B cell (primary cell): Measurements from ENCODE around the gene MRAP2. TPM values are rescaled to one million over a fixed set of nuclear protein-coding genes. Genes with fewer than 3 reads are reported as not detected.

Experiments used
- ATAC-seq: fragments of 200-7000 bp; cut with Tn5 transposase; one replicate; pipeline ENCODE4 v1.10.0; 2021; ENCODE audit warnings: low read depth, mild to moderate bottlenecking, moderate number of reproducible peaks, moderate library complexity
- CTCF ChIA-PET: fragments of 350-600 bp; sonication (Branson Sonifier 250); formaldehyde crosslinking; loops from one replicate; lab custom pipeline; 2021; ENCODE audit warnings: antibody characterized with exemption, inconsistent platforms; lab: Charles Lee
- POLR2A ChIA-PET: fragments of 350-600 bp; sonication (Branson Sonifier 250); formaldehyde crosslinking; loops from one replicate; lab custom pipeline; 2021; ENCODE audit warnings: antibody characterized with exemption; lab: Charles Lee
- DNase-seq: peaks from one replicate; pipeline ENCODE4 v3.0.0; 2013
- H2AFZ ChIP-seq: 2 replicates; pipeline ENCODE4 v1.6.1; 2012; ENCODE audit warnings: mild to moderate bottlenecking, low read depth, low read length; ENCODE audit not compliant: insufficient read depth, poor library complexity, severe bottlenecking
- H3K27ac ChIP-seq, 2 donors: 1 replicate in 1 of 2; 2 replicates in 1 of 2; pipeline ENCODE4 v1.5.1; 2012 to 2013; ENCODE audit warnings: low read length in 2 of 2, mild to moderate bottlenecking in 2 of 2, moderate library complexity in 1 of 2
- H3K27me3 ChIP-seq, 4 experiments: fragments of 200-600 bp in 1 of 4; sonication (generic) in 1 of 4; replicated peaks in 1 of 4; 1 replicate in 2 of 4; 2 replicates in 2 of 4; pipeline versions ENCODE4 v1.6.1 to v1.7.0; 2013 to 2016; ENCODE audit warnings: low read length in 3 of 4, mild to moderate bottlenecking in 2 of 4, mixed read lengths in 1 of 4, moderate library complexity in 1 of 4; ENCODE audit not compliant: insufficient read depth in 4 of 4, control insufficient read depth in 3 of 4; ENCODE audit errors: control extremely low read depth in 1 of 4
- H3K36me3 ChIP-seq, 2 experiments: replicated peaks in 1 of 2; 1 replicate in 1 of 2; 2 replicates in 1 of 2; pipeline versions ENCODE4 v1.6.1 to v1.7.1; 2013; ENCODE audit warnings: low read length in 1 of 2; ENCODE audit not compliant: insufficient read depth in 2 of 2, control insufficient read depth in 1 of 2; ENCODE audit errors: control extremely low read depth in 1 of 2, extremely low read depth in 1 of 2
- H3K4me1 ChIP-seq, 2 donors: fragments of 200-600 bp in 1 of 2; sonication (generic) in 1 of 2; 1 replicate in 1 of 2; 2 replicates in 1 of 2; pipeline versions ENCODE4 v1.5.1 to v1.6.1; 2013 to 2017; ENCODE audit warnings: low read length in 2 of 2; ENCODE audit not compliant: control insufficient read depth in 2 of 2, insufficient read depth in 2 of 2
- H3K4me2 ChIP-seq: replicated peaks from 2 replicates; pipeline ENCODE3; 2012; ENCODE audit warnings: mild to moderate bottlenecking, low read depth, low read length; ENCODE audit not compliant: poor library complexity, severe bottlenecking
- H3K4me3 ChIP-seq, 5 experiments: fragments of 200-600 bp in 1 of 5; sonication (generic) in 1 of 5; 1 replicate in 3 of 5; 2 replicates in 2 of 5; pipeline versions ENCODE4 v1.5.1 to v1.7.0; 2011 to 2016; ENCODE audit warnings: low read length in 4 of 5, mild to moderate bottlenecking in 4 of 5, low read depth in 2 of 5, control low read depth in 1 of 5, moderate library complexity in 1 of 5; ENCODE audit not compliant: insufficient read depth in 1 of 5; ENCODE audit errors: control extremely low read depth in 1 of 5, extremely low read depth in 1 of 5
- H3K79me2 ChIP-seq: fragments of 200-600 bp; sonication (generic); one replicate; pipeline ENCODE4 v1.6.0; 2016; ENCODE audit warnings: low read length; ENCODE audit not compliant: control insufficient read depth, insufficient read depth
- H3K9ac ChIP-seq: fragments of 200-600 bp; sonication (generic); 2 replicates; pipeline ENCODE4 v1.6.1; 2017; ENCODE audit warnings: mild to moderate bottlenecking, low read length, moderate library complexity
- H3K9me3 ChIP-seq, 3 donors: one replicate each; pipeline versions ENCODE4 v1.6.1 to v1.7.1; 2013; ENCODE audit warnings: low read length in 2 of 3; ENCODE audit not compliant: control insufficient read depth in 2 of 3, insufficient read depth in 1 of 3; ENCODE audit errors: control extremely low read depth in 1 of 3
- H4K20me1 ChIP-seq: 2 replicates; pipeline ENCODE4 v1.6.0; 2012; ENCODE audit warnings: mild to moderate bottlenecking, low read length; ENCODE audit not compliant: insufficient read depth, control insufficient read depth, poor library complexity, severe bottlenecking
- H3K27ac Mint-ChIP-seq: one replicate; pipeline ENCODE4 v1.8.0; 2021; ENCODE audit warnings: mixed read lengths
- H3K27me3 Mint-ChIP-seq: one replicate; pipeline ENCODE4 v1.8.0; 2021; ENCODE audit warnings: mixed read lengths
- H3K4me1 Mint-ChIP-seq: one replicate; pipeline ENCODE4 v1.8.0; 2021; ENCODE audit warnings: mixed read lengths
- H3K4me3 Mint-ChIP-seq: one replicate; pipeline ENCODE4 v1.8.0; 2021; ENCODE audit warnings: mixed read lengths
- H3K9me3 Mint-ChIP-seq: one replicate; pipeline ENCODE4 v1.8.0; 2022; ENCODE audit warnings: mixed read lengths; ENCODE audit not compliant: insufficient read depth
- EZH2 ChIP-seq: IDR thresholded peaks from 2 replicates; pipeline ENCODE4 v1.6.1; 2012; ENCODE audit warnings: borderline replicate concordance, low read depth, mild to moderate bottlenecking, moderate library complexity, low read length; ENCODE audit not compliant: insufficient read depth, poor library complexity, severe bottlenecking
- WGBS: methylation state at CpG from one replicate; pipeline ENCODE4 v1.1.5; 2013; ENCODE audit warnings: missing lambda C conversion rate; ENCODE audit not compliant: insufficient coverage; 5-methylcytosine and 5-hydroxymethylcytosine counted together
- intact Hi-C: fragments of 100-400 bp; cut with micrococcal nuclease; formaldehyde crosslinking; loops from one replicate; pipeline ENCODE4 v1.10.0; 2022
- polyA plus RNA-seq: library from polyadenylated mRNA; depleted of rRNA; stranded (reverse); fragments of >200 nt; gene quantifications from 2 replicates; pipeline ENCODE4 v1.2.3, GENCODE V29; 2012
- total RNA-seq, 2 donors: library from RNA; stranded (reverse); fragments of 120-200 nt in 1 of 2; gene quantifications; 1 replicate in 1 of 2; 2 replicates in 1 of 2; pipeline versions ENCODE4 v1.2.3 to v1.2.4, GENCODE V29; 2013 to 2022
- TF ChIP-seq, protein P1 (sequence below): fragments of 200-600 bp; IDR thresholded peaks from one replicate; pipeline ENCODE4 v1.8.0; 2022; ENCODE audit warnings: antibody characterized with exemption, mild to moderate bottlenecking

MRAP2 gene
- total and polyA plus RNA-seq, 2 donors (not counting 1 experiment from before 2014, with no cell fraction given), result not detected

DNA sequence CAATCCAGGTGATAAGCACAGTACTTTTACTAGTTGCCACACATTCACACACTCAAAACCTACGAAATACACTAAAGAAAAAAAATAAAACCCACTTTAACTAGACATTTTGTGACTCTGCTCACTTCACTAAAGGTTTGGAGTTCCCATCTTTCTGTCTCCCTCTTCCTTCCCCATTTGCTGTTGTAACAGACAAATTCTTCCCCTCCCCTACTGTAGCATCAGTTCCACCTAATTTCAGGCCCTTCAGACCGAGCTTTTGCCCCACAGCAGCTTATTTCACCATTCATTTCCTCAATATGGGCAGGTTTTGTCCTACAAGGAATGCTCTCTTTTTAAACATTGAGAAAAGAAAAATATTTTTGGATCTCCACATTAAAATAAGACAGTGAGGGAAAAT lies 31.3 kb upstream of the MRAP2 start:
- H3K27me3 Mint-ChIP-seq, result peaks cover 18% of the 10 kb centered on the region
- H3K4me1 Mint-ChIP-seq, result no peaks in the 10 kb centered on the region
- no peak overlapping the region for H3K4me2 ChIP-seq
- no peak overlapping the region for H3K4me3 Mint-ChIP-seq
- 76% methylated on average over 2 of the region's 2 CpGs for WGBS
- no peak overlapping the region for H3K27ac Mint-ChIP-seq
- no peak for TF ChIP-seq EZH2
- TF ChIP-seq, protein P1, sequence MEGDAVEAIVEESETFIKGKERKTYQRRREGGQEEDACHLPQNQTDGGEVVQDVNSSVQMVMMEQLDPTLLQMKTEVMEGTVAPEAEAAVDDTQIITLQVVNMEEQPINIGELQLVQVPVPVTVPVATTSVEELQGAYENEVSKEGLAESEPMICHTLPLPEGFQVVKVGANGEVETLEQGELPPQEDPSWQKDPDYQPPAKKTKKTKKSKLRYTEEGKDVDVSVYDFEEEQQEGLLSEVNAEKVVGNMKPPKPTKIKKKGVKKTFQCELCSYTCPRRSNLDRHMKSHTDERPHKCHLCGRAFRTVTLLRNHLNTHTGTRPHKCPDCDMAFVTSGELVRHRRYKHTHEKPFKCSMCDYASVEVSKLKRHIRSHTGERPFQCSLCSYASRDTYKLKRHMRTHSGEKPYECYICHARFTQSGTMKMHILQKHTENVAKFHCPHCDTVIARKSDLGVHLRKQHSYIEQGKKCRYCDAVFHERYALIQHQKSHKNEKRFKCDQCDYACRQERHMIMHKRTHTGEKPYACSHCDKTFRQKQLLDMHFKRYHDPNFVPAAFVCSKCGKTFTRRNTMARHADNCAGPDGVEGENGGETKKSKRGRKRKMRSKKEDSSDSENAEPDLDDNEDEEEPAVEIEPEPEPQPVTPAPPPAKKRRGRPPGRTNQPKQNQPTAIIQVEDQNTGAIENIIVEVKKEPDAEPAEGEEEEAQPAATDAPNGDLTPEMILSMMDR, result no peak
- H3K4me3 ChIP-seq, result no peak overlapping the region
- ATAC-seq, result no peak
- DNase-seq, result no peak
- no peak overlapping the region for H2AFZ ChIP-seq
- H3K27me3 ChIP-seq, result no peaks in the 10 kb centered on the region
- CTCF ChIA-PET, result no interaction called here
- H4K20me1 ChIP-seq, result no peaks in the 10 kb centered on the region
- H3K9me3 Mint-ChIP-seq, result no peaks in the 10 kb centered on the region
- no peaks in the 10 kb centered on the region for H3K36me3 ChIP-seq
- H3K4me1 ChIP-seq, result no peaks in the 10 kb centered on the region
- intact Hi-C loops, result no loop called here
- no peaks in the 10 kb centered on the region for H3K9me3 ChIP-seq
- no peak overlapping the region for H3K9ac ChIP-seq
- POLR2A ChIA-PET, result no interaction called here
- H3K79me2 ChIP-seq, result no peaks in the 10 kb centered on the region
- H3K27ac ChIP-seq, result no peak overlapping the region

DNA sequence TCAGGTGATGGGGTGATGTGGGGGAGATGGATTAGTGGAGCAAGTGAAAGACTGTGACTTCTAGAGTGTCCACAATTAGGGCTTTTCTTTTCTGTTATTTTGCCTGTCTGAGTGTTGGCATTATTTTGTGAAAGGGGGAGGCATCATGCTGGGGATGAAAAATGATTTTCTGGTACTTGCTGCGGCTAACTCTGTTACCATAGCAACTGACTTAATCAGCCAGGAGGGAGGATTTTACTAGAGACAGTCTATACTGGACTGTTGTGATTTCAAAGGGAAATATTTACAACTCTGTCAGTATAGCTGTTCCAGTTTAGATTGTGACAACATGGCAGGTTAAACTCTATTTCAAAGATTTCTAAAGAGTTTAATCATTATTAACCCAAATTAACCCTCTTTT lies 30.4 kb upstream of the MRAP2 start:
- Histone ChIP-seq H3K9ac (no peak overlapping the region), H2AFZ (no peak overlapping the region), H3K27ac (no peak overlapping the region), H3K27me3 (no peaks in the 10 kb centered on the region), H3K4me1 (no peaks in the 10 kb centered on the region), H3K79me2 (no peaks in the 10 kb centered on the region), H3K4me2 (no peak overlapping the region), H3K9me3 (no peaks in the 10 kb centered on the region), H3K4me3 (no peak overlapping the region), H4K20me1 (no peaks in the 10 kb centered on the region), H3K36me3 (no peaks in the 10 kb centered on the region)
- Mint-ChIP-seq H3K4me1 (no peaks in the 10 kb centered on the region), H3K9me3 (no peaks in the 10 kb centered on the region), H3K27ac (no peak overlapping the region), H3K27me3 (peaks cover 18% of the 10 kb centered on the region), H3K4me3 (no peak overlapping the region)
- no peak for DNase-seq
- ChIA-PET POLR2A (no interaction called here), CTCF (no interaction called here)
- WGBS, result 100% methylated on average over 1 of the region's 1 CpG
- intact Hi-C loops, result no loop called here
- TF ChIP-seq, protein P1, result no peak
- no peak for TF ChIP-seq EZH2
- ATAC-seq, result no peak
